IPS-15b (cell line): ENCODE results near the gene SDCBP2.

Experiments used
- H3K27me3 ChIP-seq: one replicate; pipeline ENCODE4 v1.6.1; 2013; ENCODE audit warnings: low read length; ENCODE audit not compliant: control insufficient read depth, insufficient read depth
- H3K36me3 ChIP-seq: one replicate; pipeline ENCODE4 v1.6.1; 2013; ENCODE audit warnings: low read length; ENCODE audit not compliant: control insufficient read depth, insufficient read depth
- H3K4me1 ChIP-seq: one replicate; pipeline ENCODE4 v1.6.1; 2013; ENCODE audit warnings: mild to moderate bottlenecking, low read length; ENCODE audit not compliant: control insufficient read depth, insufficient read depth
- H3K4me3 ChIP-seq: one replicate; pipeline ENCODE4 v1.5.1; 2013; ENCODE audit warnings: low read depth, low read length
- H3K9ac ChIP-seq: one replicate; pipeline ENCODE4 v1.6.1; 2013; ENCODE audit warnings: low read depth, mild to moderate bottlenecking, low read length
- H3K9me3 ChIP-seq: one replicate; pipeline ENCODE4 v1.6.1; 2013; ENCODE audit warnings: mild to moderate bottlenecking, low read length; ENCODE audit not compliant: control insufficient read depth, insufficient read depth

Gene SDCBP2

DNA sequence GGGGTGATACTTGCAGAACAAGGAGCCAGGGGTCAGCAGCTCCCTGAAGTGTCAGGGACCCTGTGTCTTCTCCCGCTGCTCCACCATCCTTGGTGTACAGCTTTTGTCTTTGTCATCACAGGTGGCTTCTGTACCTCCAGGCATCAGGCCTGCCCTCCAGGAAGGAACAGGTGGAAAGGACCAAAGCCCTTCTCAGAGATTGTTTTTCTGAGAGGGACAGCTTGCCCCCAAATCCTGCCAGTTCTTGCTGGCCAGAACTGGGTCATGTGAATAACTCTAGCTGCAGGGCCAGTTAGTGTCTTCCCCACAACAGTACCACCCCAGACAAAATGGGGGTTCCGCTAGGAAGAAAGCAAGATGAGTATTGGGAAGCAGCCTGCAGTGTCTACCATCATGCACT, 31.5 kb downstream of the SDCBP2 start:
- Histone ChIP-seq H3K27me3 (no peaks in the 10 kb centered on the region), H3K4me1 (no peaks in the 10 kb centered on the region), H3K4me3 (no peak overlapping the region), H3K9me3 (no peaks in the 10 kb centered on the region), H3K36me3 (no peaks in the 10 kb centered on the region), H3K9ac (no peak overlapping the region)

GRCh38 chr20:1296922-1297321, 32.0 kb downstream of the SDCBP2 start:
- H3K4me1 ChIP-seq, result no peaks in the 10 kb centered on the region
- no peak overlapping the region for H3K9ac ChIP-seq
- H3K36me3 ChIP-seq, result no peaks in the 10 kb centered on the region
- H3K27me3 ChIP-seq, result no peaks in the 10 kb centered on the region
- H3K9me3 ChIP-seq, result no peaks in the 10 kb centered on the region
- H3K4me3 ChIP-seq, result no peak overlapping the region

- H3K9ac ChIP-seq, result no peak overlapping the region
- no peaks in the 10 kb centered on the region for H3K27me3 ChIP-seq
Observed at GRCh38 chr20:1296117-1296610, 32.8 kb downstream of the SDCBP2 start.

GRCh38 chr20:1295276-1295930, 33.5 kb downstream of the SDCBP2 start:
- H3K4me3 ChIP-seq, result no peak overlapping the region
- H3K36me3 ChIP-seq, result no peaks in the 10 kb centered on the region
- no peaks in the 10 kb centered on the region for H3K9me3 ChIP-seq
- no peaks in the 10 kb centered on the region for H3K4me1 ChIP-seq
- H3K9ac ChIP-seq, result no peak overlapping the region
- H3K27me3 ChIP-seq, result no peaks in the 10 kb centered on the region

More at GRCh38 chr20:1296117-1296610, 32.8 kb downstream of the SDCBP2 start:
- Histone ChIP-seq H3K4me1 (no peaks in the 10 kb centered on the region), H3K36me3 (no peaks in the 10 kb centered on the region), H3K4me3 (no peak overlapping the region), H3K9me3 (no peaks in the 10 kb centered on the region)

DNA sequence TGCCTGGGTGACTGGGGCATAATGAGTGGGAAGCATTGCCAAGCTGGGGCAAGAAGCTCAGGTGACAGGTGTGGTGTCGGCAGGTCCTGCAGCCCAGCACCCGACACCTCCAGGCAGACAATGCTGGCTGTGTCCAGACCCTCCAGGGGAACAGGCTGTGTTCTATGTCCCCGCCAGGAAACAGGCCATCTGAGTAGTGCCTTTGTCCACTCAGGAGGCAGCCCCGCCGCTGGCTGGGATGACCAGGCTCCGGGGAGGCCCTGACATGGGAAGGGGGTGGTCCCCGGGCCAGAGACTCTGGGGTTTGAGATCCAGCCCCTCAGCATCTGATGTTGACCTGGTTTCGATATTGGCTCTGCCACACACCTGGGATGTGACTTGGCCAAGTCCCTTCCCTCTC, 34.4 kb downstream of the SDCBP2 start:
- H3K9me3 ChIP-seq, result no peaks in the 10 kb centered on the region
- no peaks in the 10 kb centered on the region for H3K4me1 ChIP-seq
- no peaks in the 10 kb centered on the region for H3K27me3 ChIP-seq
- no peak overlapping the region for H3K9ac ChIP-seq
- no peak overlapping the region for H3K4me3 ChIP-seq
- H3K36me3 ChIP-seq, result no peaks in the 10 kb centered on the region

GRCh38 chr20:1293641-1294379, 35.1 kb downstream of the SDCBP2 start:
- Histone ChIP-seq H3K4me1 (no peaks in the 10 kb centered on the region), H3K9me3 (no peaks in the 10 kb centered on the region), H3K4me3 (no peak overlapping the region), H3K27me3 (no peaks in the 10 kb centered on the region), H3K36me3 (no peaks in the 10 kb centered on the region), H3K9ac (no peak overlapping the region)

DNA sequence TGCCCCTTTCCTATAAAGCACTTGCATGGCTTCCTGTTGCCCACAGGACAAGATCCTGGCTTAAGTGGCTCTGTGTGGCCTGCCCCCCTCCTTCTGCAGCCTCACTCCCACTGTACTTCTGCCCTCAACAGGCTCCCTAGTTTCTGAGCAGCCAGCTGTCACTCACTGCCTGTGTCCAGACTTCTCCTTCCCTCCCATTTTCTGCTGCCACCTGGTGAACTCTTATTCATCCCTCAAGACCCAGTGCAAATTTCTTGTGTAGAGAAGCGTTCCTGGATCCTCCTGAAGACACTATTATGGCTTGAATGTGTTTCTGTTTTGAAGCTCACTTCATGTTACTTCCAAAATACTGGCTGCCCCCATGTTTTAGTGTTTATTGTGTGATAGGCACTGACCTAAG, 36.3 kb downstream of the SDCBP2 start:
- Histone ChIP-seq H3K4me3 (no peak overlapping the region), H3K27me3 (no peaks in the 10 kb centered on the region), H3K9ac (no peak overlapping the region), H3K4me1 (no peaks in the 10 kb centered on the region), H3K36me3 (no peaks in the 10 kb centered on the region), H3K9me3 (no peaks in the 10 kb centered on the region)

DNA sequence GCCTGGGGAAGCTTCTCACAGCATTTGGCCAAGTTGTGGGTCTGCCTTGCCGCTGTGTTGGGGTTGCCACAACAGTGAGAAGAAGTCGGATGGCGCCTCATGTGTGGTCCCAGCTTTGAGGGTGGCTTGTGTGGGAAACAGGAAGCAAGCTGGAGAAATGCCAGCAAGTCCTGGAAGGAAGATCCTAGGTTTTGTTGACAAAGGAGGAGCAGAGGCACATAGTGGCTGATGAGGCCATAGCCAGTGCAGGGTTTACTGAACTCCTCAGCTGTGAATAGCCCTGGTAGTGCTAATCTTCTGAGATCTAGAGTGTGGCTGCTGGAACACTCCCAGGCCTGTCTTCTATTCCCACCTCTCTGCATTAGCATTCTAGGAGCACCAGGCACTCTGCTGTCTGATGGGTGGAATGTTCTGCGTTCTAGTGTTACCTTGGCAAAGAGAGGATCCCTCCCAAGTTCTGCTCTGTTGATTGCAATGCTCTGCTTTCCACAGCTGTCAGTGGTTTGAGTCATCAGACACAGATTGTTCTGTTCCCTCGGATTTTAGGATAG, 37.7 kb downstream of the SDCBP2 start:
- Histone ChIP-seq H3K36me3 (no peaks in the 10 kb centered on the region), H3K9me3 (no peaks in the 10 kb centered on the region), H3K4me3 (no peak overlapping the region), H3K27me3 (no peaks in the 10 kb centered on the region), H3K4me1 (no peaks in the 10 kb centered on the region), H3K9ac (no peak overlapping the region)

DNA sequence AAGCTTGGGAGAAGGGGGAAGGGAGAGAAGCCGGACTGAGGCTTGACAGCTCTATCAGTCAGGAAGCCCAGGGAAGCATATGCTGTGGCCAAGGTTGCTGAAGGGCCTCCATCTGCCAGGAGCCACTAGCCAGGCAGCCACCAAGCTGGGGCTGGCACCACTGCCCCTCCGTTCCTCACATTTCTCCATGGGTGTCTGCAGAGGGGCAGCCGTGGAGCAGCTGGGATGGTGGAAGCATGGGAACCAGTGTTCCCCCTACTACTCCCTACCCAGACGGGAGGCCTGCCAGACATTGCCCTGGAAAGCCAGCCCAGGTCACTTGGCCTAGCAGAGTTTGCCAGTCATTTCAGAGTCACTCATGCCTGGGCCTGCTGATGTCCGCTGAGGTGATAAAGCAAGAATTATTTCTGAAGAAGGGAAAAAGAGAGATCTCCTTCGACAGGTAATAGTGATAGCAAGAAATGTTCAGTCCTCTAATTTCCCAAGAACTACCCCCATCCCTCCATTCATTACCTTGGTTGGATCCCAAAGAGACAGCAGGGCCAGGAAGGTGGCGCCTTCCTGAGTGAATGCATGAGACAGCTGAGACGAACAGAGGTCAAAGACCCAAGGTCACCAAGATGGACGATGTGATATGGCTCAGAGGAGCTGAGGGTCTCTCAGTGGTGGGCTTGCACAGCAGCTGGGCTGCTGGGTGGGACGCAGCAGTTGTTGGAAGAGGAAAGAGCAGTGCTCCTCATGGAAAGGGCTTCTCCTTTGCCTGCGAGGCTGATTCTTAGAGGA, 41.0 kb downstream of the SDCBP2 start:
- Histone ChIP-seq H3K9me3 (no peaks in the 10 kb centered on the region), H3K4me3 (no peak overlapping the region), H3K4me1 (no peaks in the 10 kb centered on the region), H3K9ac (no peak overlapping the region), H3K36me3 (no peaks in the 10 kb centered on the region), H3K27me3 (no peaks in the 10 kb centered on the region)

- H3K4me1 ChIP-seq, result no peaks in the 10 kb centered on the region
- H3K4me3 ChIP-seq, result no peak overlapping the region
- H3K27me3 ChIP-seq, result no peaks in the 10 kb centered on the region
Observed at GRCh38 chr20:1287306-1287705, 41.6 kb downstream of the SDCBP2 start.

DNA sequence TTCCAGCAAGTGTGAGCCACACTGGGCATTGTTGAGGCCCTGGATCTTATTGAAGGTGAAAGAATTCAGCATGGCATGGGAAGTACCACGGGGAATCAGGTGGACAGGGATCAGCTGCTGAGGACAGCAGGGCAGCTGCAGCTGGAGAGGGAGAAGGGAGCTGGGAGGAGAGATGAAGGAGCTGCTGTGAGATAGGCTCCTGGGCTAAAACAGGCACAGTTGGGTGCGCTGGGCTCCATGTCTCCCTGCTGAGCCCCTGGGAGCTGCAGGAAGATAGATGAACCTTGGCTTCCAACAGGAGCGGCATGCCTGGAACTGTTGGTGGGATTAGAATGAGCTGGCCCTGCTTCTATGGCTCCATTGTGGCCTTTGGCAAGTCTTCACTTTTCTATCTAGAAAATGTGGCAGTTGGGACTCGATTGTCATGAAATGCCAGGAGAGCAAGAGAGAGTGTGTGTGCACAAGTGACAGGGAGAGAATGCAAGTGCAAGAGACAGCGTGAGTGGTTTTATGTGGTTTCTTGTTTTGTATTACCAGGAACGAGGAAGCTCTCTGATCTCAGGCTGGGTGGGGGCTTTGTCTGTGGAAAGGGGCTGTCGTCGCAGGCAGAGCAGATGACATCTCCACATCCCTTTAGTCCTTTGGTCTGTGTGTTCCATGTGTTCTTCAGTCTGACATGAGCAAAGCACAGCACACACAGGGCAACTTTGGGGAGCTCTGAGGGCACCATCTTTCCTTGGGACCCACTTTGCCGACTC, 42.5 kb downstream of the SDCBP2 start:
- H3K9me3 ChIP-seq, result no peaks in the 10 kb centered on the region
- H3K36me3 ChIP-seq, result no peaks in the 10 kb centered on the region
- no peak overlapping the region for H3K9ac ChIP-seq
- H3K4me3 ChIP-seq, result no peak overlapping the region
- H3K27me3 ChIP-seq, result no peaks in the 10 kb centered on the region
- H3K4me1 ChIP-seq, result no peaks in the 10 kb centered on the region

More at GRCh38 chr20:1287306-1287705, 41.6 kb downstream of the SDCBP2 start:
- no peak overlapping the region for H3K9ac ChIP-seq
- no peaks in the 10 kb centered on the region for H3K36me3 ChIP-seq
- H3K9me3 ChIP-seq, result no peaks in the 10 kb centered on the region
